C4-2B (cell line): ENCODE measurements around the gene TMEM258.

ENCODE experiments used
- CTCF ChIP-seq: fragments of 450-650 bp; conservative IDR thresholded peaks from 2 replicates; pipeline ENCODE4 v1.5.1; 2017; ENCODE audit warnings: mild to moderate bottlenecking
- ZFX ChIP-seq: fragments of 450-650 bp; IDR thresholded peaks from 2 replicates; pipeline ENCODE4 v1.6.1; 2017

DNA sequence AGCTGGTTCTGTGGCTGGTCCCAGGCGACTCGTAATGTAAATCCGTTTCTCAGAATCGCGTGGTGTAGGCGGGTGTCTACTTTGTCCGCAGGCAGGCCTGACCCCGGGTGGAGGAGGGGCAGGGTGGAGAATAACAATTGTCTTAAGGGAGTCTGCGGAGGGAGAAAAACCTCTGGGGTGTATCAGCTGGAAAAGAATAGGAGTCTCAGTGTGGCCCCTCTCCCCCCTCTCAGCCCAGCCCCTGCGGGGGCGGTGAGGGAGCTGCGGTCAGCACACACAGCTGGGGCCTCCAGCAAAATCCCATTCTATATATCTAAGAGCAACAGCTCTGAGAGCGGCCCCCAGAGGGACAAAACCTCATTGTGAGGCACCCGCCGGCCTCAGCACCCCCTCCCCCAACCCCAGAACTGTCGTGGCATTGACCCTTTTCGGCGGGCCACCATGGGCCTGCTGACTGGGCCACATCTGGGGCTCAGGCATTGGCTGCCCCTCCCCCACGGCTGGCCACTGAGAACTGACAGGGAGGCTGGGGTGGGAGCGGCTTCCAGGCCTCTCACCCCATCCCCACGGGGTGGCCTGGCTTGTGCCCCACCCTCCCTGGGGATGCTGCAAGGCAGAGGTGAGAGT, 42.7 kb downstream of the TMEM258 start:
- no peak for TF ChIP-seq CTCF
- TF ChIP-seq ZFX: no peak
